Esophagus (tissue), 2 donors: ENCODE data around the gene EIF5A. TPM values are rescaled to one million over a fixed set of nuclear protein-coding genes. Genes with fewer than 3 reads are reported as not detected.

Source experiments
- H3K27ac ChIP-seq, 2 donors: one replicate each; pipeline ENCODE4 v1.5.1; 2013; ENCODE audit warnings: low read depth in 2 of 2, mild to moderate bottlenecking in 2 of 2, inconsistent platforms in 1 of 2, low read length in 1 of 2, moderate library complexity in 1 of 2
- H3K27me3 ChIP-seq, 2 donors: one replicate each; pipeline ENCODE4 v1.6.1; 2013; ENCODE audit warnings: low read length in 2 of 2, control low read depth in 1 of 2, mild to moderate bottlenecking in 1 of 2; ENCODE audit not compliant: insufficient read depth in 2 of 2, control insufficient read depth in 1 of 2
- H3K36me3 ChIP-seq, 2 donors: one replicate each; pipeline ENCODE4 v1.6.1; 2013; ENCODE audit warnings: low read length in 1 of 2; ENCODE audit not compliant: control insufficient read depth in 2 of 2, insufficient read depth in 2 of 2
- H3K4me1 ChIP-seq, 2 donors: one replicate each; pipeline ENCODE4 v1.6.1; 2013; ENCODE audit warnings: low read length in 1 of 2; ENCODE audit not compliant: control insufficient read depth in 2 of 2, insufficient read depth in 2 of 2
- H3K4me3 ChIP-seq, 2 donors: one replicate each; pipeline ENCODE4 v1.5.1; 2013; ENCODE audit warnings: low read length in 2 of 2, mild to moderate bottlenecking in 2 of 2, low read depth in 1 of 2, moderate library complexity in 1 of 2
- H3K9me3 ChIP-seq, 2 donors: one replicate each; pipeline ENCODE4 v1.6.1; 2013; ENCODE audit warnings: mild to moderate bottlenecking in 2 of 2, low read depth in 1 of 2, low read length in 1 of 2, moderate library complexity in 1 of 2; ENCODE audit not compliant: control insufficient read depth in 2 of 2, insufficient read depth in 1 of 2
- WGBS, 2 donors: extraction: QIAGEN DNeasy Blood & Tissue Kit; methylation state at CpG; one replicate each; pipeline ENCODE4 v1.1.7; 2013; 5-methylcytosine and 5-hydroxymethylcytosine counted together
- polyA plus RNA-seq, 2 donors: library from polyadenylated mRNA; stranded (reverse); fragments of 200-250 nt; gene quantifications; one replicate each; pipeline ENCODE4 v1.2.3, GENCODE V29; 2013
- donor health status: healthy with polysubstance abuse.
- donor health status: Bipolar disorder and iron deficiency.

Gene EIF5A
- polyA plus RNA-seq, 2 donors, result 597 to 599 TPM

DNA sequence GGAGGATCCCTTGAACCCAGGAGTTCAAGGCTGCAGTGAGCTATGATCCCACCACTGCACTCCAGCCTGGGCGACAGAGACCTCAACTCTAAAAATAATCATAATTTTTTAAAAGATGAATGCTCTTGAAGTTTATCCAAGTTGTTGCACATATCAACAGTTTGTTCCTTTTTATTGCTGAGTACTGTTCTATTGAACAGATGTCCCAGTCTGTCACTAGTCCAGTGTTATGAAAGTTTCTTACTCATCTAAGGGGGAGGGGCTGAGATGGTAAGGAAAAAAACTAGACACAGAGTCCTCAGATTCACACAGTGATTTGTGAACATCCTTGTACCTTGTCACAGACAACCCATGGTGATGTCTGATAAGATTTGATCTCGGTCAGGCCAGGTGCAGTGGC is 32.8 kb downstream of the EIF5A start:
- no peaks in the 10 kb centered on the region for H3K36me3 ChIP-seq
- WGBS, 2 donors, result 71 to 85% methylated on average over 2 of the region's 2 CpGs
- H3K27me3 ChIP-seq, result no peaks in the 10 kb centered on the region
- H3K4me3 ChIP-seq, result no peak overlapping the region
- H3K4me1 ChIP-seq, result no peaks in the 10 kb centered on the region
- no peaks in the 10 kb centered on the region for H3K9me3 ChIP-seq
- no peak overlapping the region for H3K27ac ChIP-seq

DNA sequence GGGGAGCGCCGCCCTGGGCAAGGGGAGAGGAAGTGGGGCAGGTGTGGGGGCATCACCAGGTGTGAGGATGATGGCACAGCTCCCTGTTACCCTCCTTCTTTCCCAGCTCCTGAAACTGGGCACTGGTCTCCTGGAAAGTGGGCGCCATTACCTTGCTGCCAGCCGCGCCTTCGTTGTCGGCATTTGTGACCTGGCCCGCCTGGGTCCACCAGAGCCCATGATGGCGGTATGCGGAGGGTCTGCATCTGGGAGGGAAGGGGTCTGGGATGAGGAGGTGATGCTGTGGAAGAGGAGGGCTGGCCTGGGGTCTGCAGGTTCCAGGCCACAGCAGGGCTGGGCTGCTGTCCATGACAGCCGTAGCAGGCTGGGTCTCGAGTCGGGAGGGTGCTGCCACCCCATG is 34.4 kb downstream of the EIF5A start:
- no peak overlapping the region for H3K4me3 ChIP-seq
- 91 to 92% methylated on average over 13 of the region's 13 CpGs for WGBS, 2 donors
- H3K36me3 ChIP-seq, result no peaks in the 10 kb centered on the region
- H3K27me3 ChIP-seq, result no peaks in the 10 kb centered on the region
- H3K4me1 ChIP-seq, result no peaks in the 10 kb centered on the region
- H3K9me3 ChIP-seq, result no peaks in the 10 kb centered on the region
- H3K27ac ChIP-seq, result no peak overlapping the region

DNA sequence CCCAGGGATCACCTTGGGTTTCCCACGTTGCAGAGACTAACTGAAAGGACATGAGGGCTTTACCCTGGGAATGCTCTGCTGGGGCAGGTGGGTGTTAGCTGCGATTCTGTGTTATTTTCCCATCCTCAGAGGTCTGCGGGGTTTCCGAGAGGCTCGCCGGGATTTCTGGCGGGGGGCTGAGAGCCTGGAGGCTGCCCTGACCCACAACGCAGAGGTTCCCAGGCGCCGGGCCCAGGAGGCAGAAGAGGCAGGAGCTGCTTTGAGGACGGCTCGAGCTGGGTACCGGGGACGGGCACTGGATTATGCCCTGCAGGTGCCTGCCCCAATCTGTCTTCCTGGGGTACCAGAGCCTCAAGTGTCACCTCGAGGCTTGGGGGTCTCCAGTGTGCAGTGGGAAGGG is 35.8 kb downstream of the EIF5A start:
- Histone ChIP-seq H3K36me3 (peaks cover 0 to 5% of the 10 kb centered on the region in 2 donors), H3K27me3 (no peaks in the 10 kb centered on the region), H3K4me3 (no peak overlapping the region), H3K4me1 (no peaks in the 10 kb centered on the region), H3K9me3 (no peaks in the 10 kb centered on the region), H3K27ac (no peak overlapping the region)
- 68% methylated on average over 15 of the region's 15 CpGs for WGBS, 2 donors

DNA sequence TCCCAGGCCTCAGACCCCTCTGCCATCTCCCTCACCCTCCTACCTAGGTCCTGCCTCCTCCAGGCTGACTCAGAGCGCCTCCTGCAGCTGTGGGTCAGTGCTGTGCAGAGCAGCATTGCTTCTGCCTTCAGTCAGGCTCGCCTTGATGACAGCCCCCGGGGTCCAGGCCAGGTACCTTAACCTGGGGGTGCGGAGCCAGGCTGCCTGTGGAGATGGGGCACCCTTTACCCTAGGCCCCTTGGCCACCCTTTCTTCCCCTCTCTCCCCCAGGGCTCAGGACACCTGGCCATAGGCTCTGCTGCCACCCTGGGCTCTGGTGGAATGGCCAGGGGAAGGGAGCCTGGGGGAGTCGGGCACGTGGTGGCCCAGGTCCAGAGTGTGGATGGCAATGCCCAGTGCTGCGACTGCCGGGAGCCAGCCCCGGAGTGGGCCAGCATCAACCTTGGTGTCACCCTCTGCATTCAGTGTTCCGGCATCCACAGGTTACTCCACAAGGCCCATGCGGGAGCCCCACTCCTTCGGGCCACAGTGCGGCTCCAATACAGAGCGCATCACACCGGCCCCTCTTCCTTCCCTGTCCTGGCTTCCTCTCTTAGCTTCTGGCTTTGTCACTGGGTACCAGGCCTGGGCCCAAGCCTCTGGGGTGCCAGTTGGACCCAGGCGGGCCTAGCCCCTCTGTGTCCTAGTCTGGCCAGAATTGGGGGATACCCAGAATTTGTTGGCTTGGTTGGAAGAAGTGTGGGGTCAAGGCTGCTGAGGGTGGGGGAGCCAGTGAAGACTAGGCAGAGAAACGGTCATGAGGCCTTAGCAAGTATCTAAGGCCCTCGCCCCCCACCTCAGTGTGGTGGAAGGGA is 39.6 kb downstream of the EIF5A start:
- Histone ChIP-seq H3K27ac (no peak overlapping the region), H3K27me3 (no peaks in the 10 kb centered on the region), H3K36me3 (peaks cover 0 to 5% of the 10 kb centered on the region in 2 donors), H3K4me1 (peaks cover 0 to 5% of the 10 kb centered on the region in 2 donors), H3K4me3 (no peak overlapping the region), H3K9me3 (no peaks in the 10 kb centered on the region)
- 68 to 79% methylated on average over 18 of the region's 18 CpGs for WGBS, 2 donors

DNA sequence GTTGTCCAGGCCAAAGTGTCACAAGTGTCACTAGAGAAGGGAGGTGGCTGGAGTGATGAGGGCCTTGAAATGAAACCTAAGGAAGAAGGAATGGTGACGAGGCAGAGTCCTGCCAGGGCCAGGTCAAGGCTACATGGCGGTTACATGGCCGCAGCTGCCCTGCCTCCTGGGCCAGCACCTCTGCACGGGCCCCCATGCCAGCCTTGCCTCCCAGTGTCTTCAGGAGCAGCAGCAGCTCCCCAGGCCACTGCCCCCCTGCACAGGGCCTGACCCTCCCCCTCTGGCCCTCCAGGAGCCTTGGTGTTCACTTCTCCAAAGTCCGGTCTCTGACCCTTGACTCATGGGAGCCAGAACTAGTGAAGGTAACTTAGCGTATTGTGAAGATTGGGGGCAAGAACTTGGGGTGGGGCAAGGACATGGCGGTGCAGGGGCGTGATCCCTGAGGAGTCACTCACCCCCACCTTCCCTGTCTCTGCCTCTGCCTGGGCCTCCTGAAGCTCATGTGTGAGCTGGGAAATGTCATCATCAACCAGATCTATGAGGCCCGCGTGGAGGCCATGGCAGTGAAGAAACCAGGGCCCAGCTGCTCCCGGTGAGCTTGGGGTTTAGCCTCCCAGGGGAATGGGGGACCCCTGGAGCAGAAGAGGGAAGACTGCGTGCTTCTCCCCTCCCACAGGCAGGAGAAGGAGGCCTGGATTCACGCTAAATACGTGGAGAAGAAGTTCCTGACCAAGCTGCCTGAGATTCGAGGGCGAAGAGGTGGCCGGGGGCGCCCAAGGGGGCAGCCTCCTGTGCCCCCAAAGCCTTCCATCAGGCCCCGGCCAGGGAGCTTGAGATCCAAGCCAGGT is 40.4 kb downstream of the EIF5A start:
- no peak overlapping the region for H3K27ac ChIP-seq
- peaks cover 0 to 5% of the 10 kb centered on the region in 2 donors for H3K36me3 ChIP-seq
- H3K4me1 ChIP-seq, result peaks cover 2 to 6% of the 10 kb centered on the region in 2 donors
- no peaks in the 10 kb centered on the region for H3K27me3 ChIP-seq
- WGBS, 2 donors, result 69 to 70% methylated on average over 19 of the region's 19 CpGs
- no peaks in the 10 kb centered on the region for H3K9me3 ChIP-seq
- no peak overlapping the region for H3K4me3 ChIP-seq

DNA sequence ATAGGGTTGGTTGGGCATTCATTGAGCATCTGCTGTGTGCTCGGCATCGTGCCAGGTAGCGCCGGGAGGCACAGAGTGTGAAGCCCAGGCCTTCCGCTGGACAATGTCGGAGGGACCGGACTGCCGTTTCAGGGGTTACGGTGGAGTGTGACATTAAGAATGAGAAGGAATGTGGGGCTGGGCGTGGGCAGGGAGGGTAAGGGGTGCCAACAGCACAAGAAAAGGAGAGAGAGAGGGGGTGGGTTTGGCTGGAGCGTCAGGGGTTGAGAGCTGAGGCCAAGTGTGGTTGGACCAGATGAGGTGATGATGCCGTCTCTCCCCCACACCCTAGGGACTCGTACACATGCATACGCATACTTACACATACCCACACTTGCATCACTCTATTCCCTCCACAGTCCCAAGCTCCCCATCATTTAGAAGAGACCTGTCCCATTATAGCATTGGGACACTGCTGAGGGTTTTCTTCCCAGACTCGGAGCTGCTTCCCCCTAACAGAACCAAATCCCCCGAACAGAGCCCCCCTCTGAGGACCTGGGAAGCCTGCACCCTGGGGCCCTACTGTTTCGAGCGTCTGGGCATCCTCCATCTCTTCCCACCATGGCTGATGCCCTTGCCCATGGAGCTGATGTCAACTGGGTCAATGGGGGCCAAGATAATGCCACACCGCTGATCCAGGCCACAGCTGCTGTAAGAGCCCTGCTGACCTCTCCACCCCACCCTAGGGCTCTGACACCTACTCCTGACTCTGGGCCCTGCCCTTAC is 41.2 kb downstream of the EIF5A start:
- Histone ChIP-seq H3K4me1 (peaks cover 10 to 11% of the 10 kb centered on the region in 2 donors), H3K36me3 (peaks cover 0 to 5% of the 10 kb centered on the region in 2 donors), H3K27ac (no peak overlapping the region), H3K9me3 (no peaks in the 10 kb centered on the region), H3K27me3 (no peaks in the 10 kb centered on the region), H3K4me3 (no peak overlapping the region)
- WGBS, 2 donors, result 65 to 72% methylated on average over 17 to 19 of the region's 19 CpGs

DNA sequence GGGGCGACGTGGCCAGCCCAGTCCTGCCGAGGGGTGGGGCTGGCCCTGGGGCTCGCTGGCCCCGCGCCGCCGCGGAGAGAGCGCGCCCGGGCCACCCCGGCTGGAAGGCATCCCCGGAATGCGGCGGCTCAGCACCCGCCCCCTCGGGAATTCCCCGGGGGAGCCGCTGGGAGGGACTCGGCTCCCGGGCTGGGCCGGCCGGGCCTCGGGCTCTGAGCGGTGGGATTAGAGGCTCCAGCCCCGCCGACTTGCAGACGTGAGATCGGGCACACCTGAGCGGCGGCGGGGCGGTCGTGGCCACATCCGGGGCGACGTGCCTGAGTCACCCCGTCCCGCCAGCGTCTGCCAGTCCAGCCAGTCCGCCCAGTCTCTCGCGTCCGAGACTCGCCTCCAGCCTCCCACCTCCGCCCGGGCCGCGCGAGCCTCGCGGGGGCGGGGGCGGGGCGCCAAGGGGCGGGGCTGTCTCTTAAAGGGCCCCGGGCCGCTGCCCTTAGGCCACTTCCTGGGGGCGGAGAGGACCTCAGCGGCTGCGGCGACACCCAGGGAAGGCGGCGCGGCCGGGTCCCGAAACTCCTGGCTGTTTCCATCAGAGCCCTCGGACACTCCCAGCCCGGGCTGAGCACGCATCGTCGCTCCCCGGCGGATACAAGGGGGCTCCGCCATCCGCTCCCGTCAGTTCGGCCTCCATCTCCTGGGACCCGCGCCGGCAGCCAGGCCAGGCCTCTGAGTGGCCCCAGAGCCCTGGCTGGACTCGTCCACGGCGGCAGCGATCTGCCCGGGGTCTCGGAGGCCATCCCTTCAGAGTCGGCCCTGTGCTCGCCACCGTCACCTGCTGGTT is 44.5 kb downstream of the EIF5A start, which contains the start of gene KCTD11:
Gene KCTD11, plus strand, starts transcription at position 498 of the 838 bp plus-strand sequence.
- WGBS, 2 donors, result 1% methylated on average over 74 to 91 of the region's 91 CpGs
- peaks cover 11 to 26% of the 10 kb centered on the region in 2 donors for H3K4me1 ChIP-seq
- H3K27ac ChIP-seq, result peak within 1 kb of the TSS; percentile 93 to 99
- peak within 1 kb of the TSS; percentile 79 for H3K4me3 ChIP-seq
- no peaks in the 10 kb centered on the region for H3K9me3 ChIP-seq
- H3K36me3 ChIP-seq, result peaks cover 0 to 8% of the 10 kb centered on the region in 2 donors
- no peaks in the 10 kb centered on the region for H3K27me3 ChIP-seq

DNA sequence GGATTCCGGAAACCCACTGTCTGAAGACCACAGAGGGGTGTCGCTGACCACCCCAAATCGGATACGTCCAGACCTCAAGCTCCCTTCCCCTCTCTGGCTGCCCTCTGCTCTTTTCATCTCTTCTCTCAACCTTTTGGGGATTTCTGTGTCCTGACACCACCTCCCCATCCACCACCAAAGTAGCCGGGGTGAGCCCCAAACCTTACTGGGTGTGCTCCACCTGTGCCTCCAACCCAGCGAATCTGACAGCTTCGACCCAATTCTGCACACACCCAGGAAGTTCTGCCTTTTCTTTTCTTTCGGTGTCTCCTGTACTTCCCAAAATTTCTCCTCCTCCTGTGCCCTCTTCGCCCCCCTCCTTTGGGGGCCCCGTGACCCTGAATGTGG is 45.1 kb downstream of the EIF5A start:
- Histone ChIP-seq H3K4me1 (peaks cover 11 to 26% of the 10 kb centered on the region in 2 donors), H3K27me3 (no peaks in the 10 kb centered on the region), H3K9me3 (no peaks in the 10 kb centered on the region), H3K4me3 (peak overlapping the region; percentile 79), H3K27ac (peak overlapping the region; percentile 93 to 99), H3K36me3 (peaks cover 0 to 6% of the 10 kb centered on the region in 2 donors)
- WGBS, 2 donors, result 26% methylated on average over 10 of the region's 10 CpGs
